PC-3 (cell line): ENCODE data around the gene HNMT. TPM values are rescaled to one million over a fixed set of nuclear protein-coding genes. Genes with fewer than 3 reads are reported as not detected.

ENCODE experiments used
- ATAC-seq: fragments of 200-7000 bp; cut with Tn5 transposase; 2 replicates; pipeline ENCODE4 v1.9.1; 2020; ENCODE audit warnings: mild to moderate bottlenecking, moderate library complexity
- BruUV-seq: library from RNA; stranded (reverse); fragments of 400-500 nt; replicated peaks from 2 replicates; lab custom pipeline; 2021; lab: Mats Ljungman, UMichigan
- CTCF ChIA-PET: fragments of 300-600 bp; sonication (Branson Sonifier 250); formaldehyde crosslinking; loops from one replicate; lab custom pipeline; 2022; ENCODE audit warnings: antibody characterized with exemption; lab: Charles Lee
- POLR2A ChIA-PET: fragments of 300-600 bp; sonication (Branson Sonifier 250); formaldehyde crosslinking; loops from one replicate; lab custom pipeline; 2022; ENCODE audit warnings: antibody characterized with exemption; ENCODE audit not compliant: unreplicated experiment; lab: Charles Lee
- DNase-seq: peaks from one replicate; pipeline ENCODE4 v3.0.0-alpha.2; 2015
- H2AFZ ChIP-seq: fragments of 300-600 bp; sonication (generic); 2 replicates; pipeline ENCODE4 v1.6.0; 2016; ENCODE audit warnings: antibody characterized with exemption, low read length
- H3F3A ChIP-seq: fragments of 300-600 bp; sonication (generic); one replicate; pipeline ENCODE4 v1.6.0; 2017; ENCODE audit warnings: antibody characterized with exemption, low read length, control low read depth, mild to moderate bottlenecking; ENCODE audit not compliant: unreplicated experiment
- H3K27ac ChIP-seq: fragments of 300-600 bp; sonication (generic); 2 replicates; pipeline ENCODE4 v1.5.1; 2016; ENCODE audit warnings: mild to moderate bottlenecking, low read length
- H3K27me3 ChIP-seq: fragments of 300-600 bp; sonication (generic); 2 replicates; pipeline ENCODE4 v1.6.1; 2016; ENCODE audit warnings: low read length, mixed read lengths
- H3K36me3 ChIP-seq: fragments of 300-600 bp; sonication (generic); 2 replicates; pipeline ENCODE4 v1.6.1; 2016; ENCODE audit warnings: low read depth, mixed run types, low read length, mixed read lengths
- H3K4me1 ChIP-seq: fragments of 300-600 bp; sonication (generic); 2 replicates; pipeline ENCODE4 v1.5.1; 2016; ENCODE audit warnings: low read length; ENCODE audit not compliant: insufficient read depth
- H3K4me2 ChIP-seq: fragments of 300-600 bp; sonication (generic); 2 replicates; pipeline ENCODE4 v1.6.0; 2016; ENCODE audit warnings: low read length
- H3K4me3 ChIP-seq: fragments of 300-600 bp; sonication (generic); 2 replicates; pipeline ENCODE4 v1.5.1; 2016; ENCODE audit warnings: mild to moderate bottlenecking, low read length, mixed read lengths
- H3K79me2 ChIP-seq: fragments of 300-600 bp; sonication (generic); 2 replicates; pipeline ENCODE4 v1.6.1; 2017; ENCODE audit warnings: low read length, mixed read lengths
- H3K9ac ChIP-seq: fragments of 300-600 bp; sonication (generic); 2 replicates; pipeline ENCODE4 v1.6.0; 2016; ENCODE audit warnings: mild to moderate bottlenecking, low read length
- H3K9me2 ChIP-seq: fragments of 300-600 bp; sonication (generic); replicated peaks from 2 replicates; pipeline ENCODE4 v1.6.1; 2016; ENCODE audit warnings: mixed run types, low read length, mixed read lengths
- H3K9me3 ChIP-seq: fragments of 300-600 bp; sonication (generic); 2 replicates; pipeline ENCODE4 v1.6.1; 2016; ENCODE audit warnings: low read length, mixed read lengths
- H4K20me1 ChIP-seq: fragments of 300-600 bp; sonication (generic); 2 replicates; pipeline ENCODE4 v1.6.1; 2016; ENCODE audit warnings: low read length, mixed read lengths
- EZH2 ChIP-seq: fragments of 300-600 bp; sonication (generic); IDR thresholded peaks from one replicate; pipeline ENCODE4 v1.6.1; 2017; ENCODE audit warnings: antibody characterized with exemption, mild to moderate bottlenecking, low read length; ENCODE audit not compliant: unreplicated experiment
- EZH2phosphoT487 ChIP-seq: fragments of 300-600 bp; sonication (generic); IDR thresholded peaks from 2 replicates; pipeline ENCODE4 v1.6.1; 2018; ENCODE audit warnings: mild to moderate bottlenecking, antibody characterized with exemption, low read length, borderline replicate concordance
- intact Hi-C: fragments of 100-400 bp; cut with micrococcal nuclease; formaldehyde crosslinking; loops from 2 replicates; pipeline ENCODE4 v1.9.0; 2023
- total RNA-seq: library from RNA; depleted of rRNA; stranded (reverse); fragments of >200 nt; gene quantifications from 2 replicates; pipeline ENCODE4 v1.2.3, GENCODE V29; 2014
- TF ChIP-seq, protein P1 (sequence below): fragments of 300-600 bp; sonication (generic); conservative IDR thresholded peaks from 2 replicates; pipeline ENCODE4 v1.5.1; 2017; ENCODE audit warnings: antibody characterized with exemption, low read depth, mild to moderate bottlenecking, low read length

HNMT gene
- total RNA-seq, 1 experiment from 2014 or later, result 7.1 TPM

DNA sequence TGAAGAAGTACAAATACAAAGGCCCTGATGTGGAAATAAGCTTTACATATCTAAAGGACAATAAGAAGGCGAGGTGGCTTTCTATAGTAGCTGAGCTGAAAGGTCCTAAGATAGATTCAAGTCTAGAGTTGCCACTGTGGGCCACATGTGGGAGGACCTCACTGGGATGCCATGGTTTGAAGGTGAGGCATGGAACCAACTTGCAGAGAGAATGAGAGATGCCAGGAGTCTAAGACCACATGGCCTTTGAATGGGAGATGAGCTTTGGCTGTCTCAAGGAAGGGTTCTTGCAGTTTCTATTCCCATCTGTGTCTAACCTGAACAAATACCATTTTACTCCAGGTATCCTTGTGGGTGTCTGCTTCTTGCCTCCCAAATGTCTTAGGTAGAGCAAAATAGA, 53.6 kb downstream of the HNMT start:
- POLR2A ChIA-PET, result no interaction called here
- no peaks in the 10 kb centered on the region for H4K20me1 ChIP-seq
- H3K4me3 ChIP-seq, result no peak overlapping the region
- CTCF ChIA-PET, result no interaction called here
- TF ChIP-seq EZH2phosphoT487, result no peak
- TF ChIP-seq, protein P1, sequence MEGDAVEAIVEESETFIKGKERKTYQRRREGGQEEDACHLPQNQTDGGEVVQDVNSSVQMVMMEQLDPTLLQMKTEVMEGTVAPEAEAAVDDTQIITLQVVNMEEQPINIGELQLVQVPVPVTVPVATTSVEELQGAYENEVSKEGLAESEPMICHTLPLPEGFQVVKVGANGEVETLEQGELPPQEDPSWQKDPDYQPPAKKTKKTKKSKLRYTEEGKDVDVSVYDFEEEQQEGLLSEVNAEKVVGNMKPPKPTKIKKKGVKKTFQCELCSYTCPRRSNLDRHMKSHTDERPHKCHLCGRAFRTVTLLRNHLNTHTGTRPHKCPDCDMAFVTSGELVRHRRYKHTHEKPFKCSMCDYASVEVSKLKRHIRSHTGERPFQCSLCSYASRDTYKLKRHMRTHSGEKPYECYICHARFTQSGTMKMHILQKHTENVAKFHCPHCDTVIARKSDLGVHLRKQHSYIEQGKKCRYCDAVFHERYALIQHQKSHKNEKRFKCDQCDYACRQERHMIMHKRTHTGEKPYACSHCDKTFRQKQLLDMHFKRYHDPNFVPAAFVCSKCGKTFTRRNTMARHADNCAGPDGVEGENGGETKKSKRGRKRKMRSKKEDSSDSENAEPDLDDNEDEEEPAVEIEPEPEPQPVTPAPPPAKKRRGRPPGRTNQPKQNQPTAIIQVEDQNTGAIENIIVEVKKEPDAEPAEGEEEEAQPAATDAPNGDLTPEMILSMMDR, result no peak
- no peak for TF ChIP-seq EZH2
- H3K4me2 ChIP-seq, result no peak overlapping the region
- H3K27ac ChIP-seq, result peak overlapping the region; percentile 85; the same call in 1 of the 2 replicates
- no peak overlapping the region for H2AFZ ChIP-seq
- H3F3A ChIP-seq, result no peaks in the 10 kb centered on the region
- DNase-seq (no peak), ATAC-seq (no peak)
- intact Hi-C loops, result no loop called here
- H3K9me2 ChIP-seq, result no peaks in the 10 kb centered on the region
- no TSS peak for BruUV-seq
- peaks cover 24% of the 10 kb centered on the region for H3K4me1 ChIP-seq
- no peaks in the 10 kb centered on the region for H3K36me3 ChIP-seq
- H3K79me2 ChIP-seq, result no peaks in the 10 kb centered on the region
- H3K9ac ChIP-seq, result no peak overlapping the region
- H3K9me3 ChIP-seq, result no peaks in the 10 kb centered on the region
- H3K27me3 ChIP-seq, result no peaks in the 10 kb centered on the region

DNA sequence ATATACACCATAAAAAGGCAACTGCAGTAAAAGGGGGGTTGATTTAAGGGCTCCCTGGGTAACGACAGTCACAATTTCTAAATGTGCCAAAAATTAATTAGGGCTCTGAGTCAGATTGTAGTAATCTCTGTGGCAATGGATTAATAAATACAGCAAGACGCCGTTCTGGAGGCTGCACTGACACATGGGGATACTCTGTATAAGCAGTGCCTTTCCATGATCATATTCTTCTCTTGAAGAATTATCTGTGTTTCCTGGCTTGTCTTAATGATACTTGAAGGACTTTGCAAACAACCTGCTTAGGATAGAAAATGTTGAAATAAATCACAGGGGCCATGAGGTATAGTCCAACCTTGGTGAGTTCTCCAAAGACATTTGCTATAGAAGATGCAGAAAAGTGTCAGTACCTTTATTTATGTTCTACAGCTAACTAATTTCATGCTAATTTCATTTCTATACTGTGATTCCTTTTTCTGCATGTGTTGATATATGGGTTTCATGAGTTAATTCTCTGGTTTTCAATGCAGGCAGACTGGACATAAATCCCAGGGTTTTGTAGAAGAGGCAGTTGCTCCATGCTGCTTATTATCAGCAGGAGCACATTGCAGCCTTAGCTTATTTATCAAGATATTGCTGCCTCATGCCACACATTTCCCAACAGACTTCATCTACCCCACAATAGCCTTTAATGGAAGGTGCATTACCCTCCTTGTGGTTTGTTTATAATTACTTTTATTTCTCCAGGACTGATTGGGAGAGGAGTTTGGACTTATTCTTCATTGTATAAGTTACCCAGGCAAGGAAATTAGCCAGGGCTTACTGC, 54.8 kb downstream of the HNMT start:
- H3K4me2 ChIP-seq, result no peak overlapping the region
- no TSS peak for BruUV-seq

More for the DNA sequence above, 54.8 kb downstream of the HNMT start:
- Histone ChIP-seq H3F3A (no peaks in the 10 kb centered on the region), H3K4me1 (peaks cover 24% of the 10 kb centered on the region), H4K20me1 (no peaks in the 10 kb centered on the region), H3K27me3 (no peaks in the 10 kb centered on the region), H3K4me3 (no peak overlapping the region), H3K27ac (no peak overlapping the region), H3K9me2 (no peaks in the 10 kb centered on the region), H3K36me3 (no peaks in the 10 kb centered on the region), H3K79me2 (no peaks in the 10 kb centered on the region), H2AFZ (no peak overlapping the region), H3K9ac (no peak overlapping the region), H3K9me3 (no peaks in the 10 kb centered on the region)
- DNase-seq (no peak), ATAC-seq (no peak)
- POLR2A ChIA-PET, result no interaction called here
- intact Hi-C loops, result no loop called here
- CTCF ChIA-PET, result no interaction called here
- TF ChIP-seq EZH2, result no peak
- TF ChIP-seq, protein P1, result no peak
- no peak for TF ChIP-seq EZH2phosphoT487
